ENCODE results near the gene CALD1. TPM values are rescaled to one million over a fixed set of nuclear protein-coding genes. Genes with fewer than 3 reads are reported as not detected.

Gene CALD1
- total RNA-seq, 6 donors from 2014 or later = 98.6 to 156 (median 124) TPM

- Histone ChIP-seq H3K4me3 (no peak overlapping the region), H3K27me3 (no peaks in the 10 kb centered on the region), H3K9me3 (no peaks in the 10 kb centered on the region), H3K27ac (peak overlapping the region in 2 of 4 donors; percentile 24 to 70), H3K36me3 (peaks cover 0 to 31% (median 5%) of the 10 kb centered on the region in 4 donors), H3K4me1 (peaks cover 0 to 30% (median 21%) of the 10 kb centered on the region in 4 donors)
- 58 to 75% methylated on average over 6 of the region's 6 CpGs for WGBS, 2 donors
- TF ChIP-seq EP300 (IDR thresholded peaks at IDR 0.05) = no peak
- DNase-seq = no peak
- no peak for ATAC-seq (ENCODE audit: low FRiP score in 2 of 2)
These were observed 213.3 kb downstream of the CALD1 start for GRCh38 chr7:134992626-134993179.

- H3K36me3 ChIP-seq = peaks cover 0 to 30% (median 5%) of the 10 kb centered on the region in 4 donors
- H3K27ac ChIP-seq = no peak overlapping the region
- TF ChIP-seq POLR2AphosphoS5 (IDR thresholded peaks at IDR 0.05) (no peak), EP300 (IDR thresholded peaks at IDR 0.05) (no peak), POLR2A (IDR thresholded peaks at IDR 0.05) (no peak), CTCF (IDR thresholded peaks at IDR 0.05) (no peak)
- peaks cover 0 to 22% (median 16%) of the 10 kb centered on the region in 4 donors for H3K4me1 ChIP-seq
- ATAC-seq (ENCODE audit: low FRiP score in 2 of 2) (no peak), DNase-seq (no peak)
- H3K9me3 ChIP-seq = no peaks in the 10 kb centered on the region
- no peaks in the 10 kb centered on the region for H3K27me3 ChIP-seq
- 90 to 95% methylated on average over 2 of the region's 2 CpGs for WGBS, 2 donors
- no peak overlapping the region for H3K4me3 ChIP-seq
These were observed 214.5 kb downstream of the CALD1 start for GRCh38 chr7:134993877-134994456.

- Histone ChIP-seq H3K27me3 (no peaks in the 10 kb centered on the region), H3K36me3 (peaks cover 0 to 27% (median 8%) of the 10 kb centered on the region in 4 donors), H3K27ac (peak overlapping the region in 2 of 4 donors; percentile 32 to 49), H3K4me3 (no peak overlapping the region), H3K9me3 (no peaks in the 10 kb centered on the region), H3K4me1 (peaks cover 0 to 20% (median 16%) of the 10 kb centered on the region in 4 donors)
- DNase-seq (no peak), ATAC-seq (ENCODE audit: low FRiP score in 2 of 2) (no peak)
- 66 to 70% methylated on average over 6 of the region's 6 CpGs for WGBS, 2 donors
- no peak for TF ChIP-seq EP300 (IDR thresholded peaks at IDR 0.05)
- TF ChIP-seq POLR2A (IDR thresholded peaks at IDR 0.05) = no peak
- TF ChIP-seq POLR2AphosphoS5 (IDR thresholded peaks at IDR 0.05) = no peak
- no peak for TF ChIP-seq CTCF (IDR thresholded peaks at IDR 0.05)
These were observed 216.0 kb downstream of the CALD1 start for GRCh38 chr7:134995239-134996096.

GRCh38 chr7:134996097-134996550 lies 216.7 kb downstream of the CALD1 start:
- Histone ChIP-seq H3K36me3 (peaks cover 0 to 27% (median 8%) of the 10 kb centered on the region in 4 donors), H3K27me3 (no peaks in the 10 kb centered on the region), H3K27ac (peak overlapping the region in 2 of 4 donors; percentile 32 to 49), H3K4me1 (peaks cover 0 to 19% (median 16%) of the 10 kb centered on the region in 4 donors), H3K9me3 (no peaks in the 10 kb centered on the region), H3K4me3 (no peak overlapping the region)
- ATAC-seq (ENCODE audit: low FRiP score in 2 of 2) (no peak), DNase-seq (no peak)
- TF ChIP-seq POLR2AphosphoS5 (IDR thresholded peaks at IDR 0.05) = no peak
- TF ChIP-seq POLR2A (IDR thresholded peaks at IDR 0.05) = no peak
- TF ChIP-seq CTCF (IDR thresholded peaks at IDR 0.05) = no peak
- TF ChIP-seq EP300 (IDR thresholded peaks at IDR 0.05) = no peak
- 62 to 71% methylated on average over 2 of the region's 2 CpGs for WGBS, 2 donors

Measured in upper lobe of left lung (tissue), 6 donors.